GM08714 (cell line): ENCODE results near the gene ZBED6.
"Not testable (repeated sequence)": the region's sequence is repeated elsewhere in the genome, so short reads cannot be mapped to it uniquely, and the experiment has no call there.

ENCODE experiments used
- H3K4me3 ChIP-seq: fragments of 200-500 bp; sonication (Bioruptor generic); 2 replicates; pipeline ENCODE4 v1.5.1; 2014; ENCODE audit warnings: mild to moderate bottlenecking, low read length, inconsistent platforms
- ZNF274 ChIP-seq: IDR thresholded peaks from 2 replicates; pipeline ENCODE4 v1.6.1; 2012; ENCODE audit warnings: mild to moderate bottlenecking, low read depth, low read length

Gene ZBED6

GRCh38 chr1:203795441-203796235 lies at the start of gene ZBED6, which contains the start of gene ZC3H11A:
Gene ZBED6 (plus strand): TSS chr1:203795623. CDS start chr1:203797523, 1,900 bp downstream.
Gene ZC3H11A (plus strand): TSS chr1:203795623. CDS start chr1:203817071, 21,448 bp downstream.
- peak within 1 kb of the TSS; percentile 99 for H3K4me3 ChIP-seq
- no peak for TF ChIP-seq ZNF274

GRCh38 chr1:203746281-203746680 lies 49.1 kb upstream of the ZBED6 start:
- TF ChIP-seq ZNF274: no peak

GRCh38 chr1:203751051-203751450 lies 44.4 kb upstream of the ZBED6 start:
- no peak overlapping the region for H3K4me3 ChIP-seq
- TF ChIP-seq ZNF274: no peak

More at GRCh38 chr1:203746281-203746680, 49.1 kb upstream of the ZBED6 start:
- H3K4me3 ChIP-seq: no peak overlapping the region

GRCh38 chr1:203751618-203752361 lies 43.6 kb upstream of the ZBED6 start:
- not testable (repeated sequence) for H3K4me3 ChIP-seq

GRCh38 chr1:203754455-203754864 lies 41.0 kb upstream of the ZBED6 start:
- peak overlapping the region; percentile 25; the same call in 1 of the 2 replicates for H3K4me3 ChIP-seq
- no peak for TF ChIP-seq ZNF274

- H3K4me3 ChIP-seq: no peak overlapping the region
- TF ChIP-seq ZNF274: no peak
Observed at GRCh38 chr1:203756036-203756435, 39.4 kb upstream of the ZBED6 start.

GRCh38 chr1:203758749-203759148 lies 36.7 kb upstream of the ZBED6 start:
- not testable (repeated sequence) for H3K4me3 ChIP-seq

- no peak overlapping the region for H3K4me3 ChIP-seq
- no peak for TF ChIP-seq ZNF274
Observed at GRCh38 chr1:203760506-203760905, 34.9 kb upstream of the ZBED6 start.

- H3K4me3 ChIP-seq: not testable (repeated sequence)
Observed at GRCh38 chr1:203761958-203762357, 33.5 kb upstream of the ZBED6 start.

GRCh38 chr1:203763505-203763904 lies 31.9 kb upstream of the ZBED6 start:
- no peak for TF ChIP-seq ZNF274
- H3K4me3 ChIP-seq: no peak overlapping the region

- no peak for TF ChIP-seq ZNF274
- H3K4me3 ChIP-seq: no peak overlapping the region
Observed at GRCh38 chr1:203764105-203765028, 31.1 kb upstream of the ZBED6 start.

- TF ChIP-seq ZNF274: no peak
- H3K4me3 ChIP-seq: peak within 1 kb of the TSS; percentile 23; the same call in 1 of the 2 replicates
Observed at GRCh38 chr1:203765029-203765837, 30.2 kb upstream of the ZBED6 start, which contains the start of gene LAX1. Gene LAX1 (plus strand): TSS chr1:203765183. CDS start chr1:203765566, 383 bp downstream.

- no peak for TF ChIP-seq ZNF274
- no peak overlapping the region for H3K4me3 ChIP-seq
Observed at GRCh38 chr1:203768256-203768655, 27.2 kb upstream of the ZBED6 start.
